PC-3 (cell line): ENCODE results near the gene SUSD2. TPM values are rescaled to one million over a fixed set of nuclear protein-coding genes. Genes with fewer than 3 reads are reported as not detected.

Source experiments
- ATAC-seq: fragments of 200-7000 bp; cut with Tn5 transposase; 2 replicates; pipeline ENCODE4 v1.9.1; 2020; ENCODE audit warnings: mild to moderate bottlenecking, moderate library complexity
- BruUV-seq: library from RNA; stranded (reverse); fragments of 400-500 nt; replicated peaks from 2 replicates; lab custom pipeline; 2021; lab: Mats Ljungman, UMichigan
- CTCF ChIA-PET: fragments of 300-600 bp; sonication (Branson Sonifier 250); formaldehyde crosslinking; loops from one replicate; lab custom pipeline; 2022; ENCODE audit warnings: antibody characterized with exemption; lab: Charles Lee
- POLR2A ChIA-PET: fragments of 300-600 bp; sonication (Branson Sonifier 250); formaldehyde crosslinking; loops from one replicate; lab custom pipeline; 2022; ENCODE audit warnings: antibody characterized with exemption; ENCODE audit not compliant: unreplicated experiment; lab: Charles Lee
- DNase-seq: peaks from one replicate; pipeline ENCODE4 v3.0.0-alpha.2; 2015
- H2AFZ ChIP-seq: fragments of 300-600 bp; sonication (generic); 2 replicates; pipeline ENCODE4 v1.6.0; 2016; ENCODE audit warnings: antibody characterized with exemption, low read length
- H3F3A ChIP-seq: fragments of 300-600 bp; sonication (generic); one replicate; pipeline ENCODE4 v1.6.0; 2017; ENCODE audit warnings: antibody characterized with exemption, low read length, control low read depth, mild to moderate bottlenecking; ENCODE audit not compliant: unreplicated experiment
- H3K27ac ChIP-seq: fragments of 300-600 bp; sonication (generic); 2 replicates; pipeline ENCODE4 v1.5.1; 2016; ENCODE audit warnings: mild to moderate bottlenecking, low read length
- H3K27me3 ChIP-seq: fragments of 300-600 bp; sonication (generic); 2 replicates; pipeline ENCODE4 v1.6.1; 2016; ENCODE audit warnings: low read length, mixed read lengths
- H3K36me3 ChIP-seq: fragments of 300-600 bp; sonication (generic); 2 replicates; pipeline ENCODE4 v1.6.1; 2016; ENCODE audit warnings: low read depth, mixed run types, low read length, mixed read lengths
- H3K4me1 ChIP-seq: fragments of 300-600 bp; sonication (generic); 2 replicates; pipeline ENCODE4 v1.5.1; 2016; ENCODE audit warnings: low read length; ENCODE audit not compliant: insufficient read depth
- H3K4me2 ChIP-seq: fragments of 300-600 bp; sonication (generic); 2 replicates; pipeline ENCODE4 v1.6.0; 2016; ENCODE audit warnings: low read length
- H3K4me3 ChIP-seq: fragments of 300-600 bp; sonication (generic); 2 replicates; pipeline ENCODE4 v1.5.1; 2016; ENCODE audit warnings: mild to moderate bottlenecking, low read length, mixed read lengths
- H3K79me2 ChIP-seq: fragments of 300-600 bp; sonication (generic); 2 replicates; pipeline ENCODE4 v1.6.1; 2017; ENCODE audit warnings: low read length, mixed read lengths
- H3K9ac ChIP-seq: fragments of 300-600 bp; sonication (generic); 2 replicates; pipeline ENCODE4 v1.6.0; 2016; ENCODE audit warnings: mild to moderate bottlenecking, low read length
- H3K9me2 ChIP-seq: fragments of 300-600 bp; sonication (generic); replicated peaks from 2 replicates; pipeline ENCODE4 v1.6.1; 2016; ENCODE audit warnings: mixed run types, low read length, mixed read lengths
- H3K9me3 ChIP-seq: fragments of 300-600 bp; sonication (generic); 2 replicates; pipeline ENCODE4 v1.6.1; 2016; ENCODE audit warnings: low read length, mixed read lengths
- H4K20me1 ChIP-seq: fragments of 300-600 bp; sonication (generic); 2 replicates; pipeline ENCODE4 v1.6.1; 2016; ENCODE audit warnings: low read length, mixed read lengths
- EZH2 ChIP-seq: fragments of 300-600 bp; sonication (generic); IDR thresholded peaks from one replicate; pipeline ENCODE4 v1.6.1; 2017; ENCODE audit warnings: antibody characterized with exemption, mild to moderate bottlenecking, low read length; ENCODE audit not compliant: unreplicated experiment
- EZH2phosphoT487 ChIP-seq: fragments of 300-600 bp; sonication (generic); IDR thresholded peaks from 2 replicates; pipeline ENCODE4 v1.6.1; 2018; ENCODE audit warnings: mild to moderate bottlenecking, antibody characterized with exemption, low read length, borderline replicate concordance
- intact Hi-C: fragments of 100-400 bp; cut with micrococcal nuclease; formaldehyde crosslinking; loops from 2 replicates; pipeline ENCODE4 v1.9.0; 2023
- total RNA-seq: library from RNA; depleted of rRNA; stranded (reverse); fragments of >200 nt; gene quantifications from 2 replicates; pipeline ENCODE4 v1.2.3, GENCODE V29; 2014
- TF ChIP-seq, protein P1 (sequence below): fragments of 300-600 bp; sonication (generic); conservative IDR thresholded peaks from 2 replicates; pipeline ENCODE4 v1.5.1; 2017; ENCODE audit warnings: antibody characterized with exemption, low read depth, mild to moderate bottlenecking, low read length

Gene SUSD2
- total RNA-seq, 1 experiment from 2014 or later, result 1.3 TPM

GRCh38 chr22:24233235-24233634, 51.9 kb downstream of the SUSD2 start:
- no peaks in the 10 kb centered on the region for H3F3A ChIP-seq
- no peak for ATAC-seq
- no peaks in the 10 kb centered on the region for H3K79me2 ChIP-seq
- no peaks in the 10 kb centered on the region for H3K36me3 ChIP-seq
- no peaks in the 10 kb centered on the region for H4K20me1 ChIP-seq
- intact Hi-C loops, result no loop called here
- no peak overlapping the region for H3K27ac ChIP-seq
- H3K9me3 ChIP-seq, result no peaks in the 10 kb centered on the region
- H3K27me3 ChIP-seq, result no peaks in the 10 kb centered on the region
- no peak overlapping the region for H3K9ac ChIP-seq
- ChIA-PET CTCF (no interaction called here), POLR2A (no interaction called here)
- no peaks in the 10 kb centered on the region for H3K4me1 ChIP-seq
- no peak for DNase-seq
- TF ChIP-seq, protein P1, sequence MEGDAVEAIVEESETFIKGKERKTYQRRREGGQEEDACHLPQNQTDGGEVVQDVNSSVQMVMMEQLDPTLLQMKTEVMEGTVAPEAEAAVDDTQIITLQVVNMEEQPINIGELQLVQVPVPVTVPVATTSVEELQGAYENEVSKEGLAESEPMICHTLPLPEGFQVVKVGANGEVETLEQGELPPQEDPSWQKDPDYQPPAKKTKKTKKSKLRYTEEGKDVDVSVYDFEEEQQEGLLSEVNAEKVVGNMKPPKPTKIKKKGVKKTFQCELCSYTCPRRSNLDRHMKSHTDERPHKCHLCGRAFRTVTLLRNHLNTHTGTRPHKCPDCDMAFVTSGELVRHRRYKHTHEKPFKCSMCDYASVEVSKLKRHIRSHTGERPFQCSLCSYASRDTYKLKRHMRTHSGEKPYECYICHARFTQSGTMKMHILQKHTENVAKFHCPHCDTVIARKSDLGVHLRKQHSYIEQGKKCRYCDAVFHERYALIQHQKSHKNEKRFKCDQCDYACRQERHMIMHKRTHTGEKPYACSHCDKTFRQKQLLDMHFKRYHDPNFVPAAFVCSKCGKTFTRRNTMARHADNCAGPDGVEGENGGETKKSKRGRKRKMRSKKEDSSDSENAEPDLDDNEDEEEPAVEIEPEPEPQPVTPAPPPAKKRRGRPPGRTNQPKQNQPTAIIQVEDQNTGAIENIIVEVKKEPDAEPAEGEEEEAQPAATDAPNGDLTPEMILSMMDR, result no peak
- TF ChIP-seq EZH2phosphoT487 (no peak), EZH2 (no peak)
- no peak overlapping the region for H2AFZ ChIP-seq
- no peaks in the 10 kb centered on the region for H3K9me2 ChIP-seq
- H3K4me3 ChIP-seq, result no peak overlapping the region
- no peak overlapping the region for H3K4me2 ChIP-seq
- no TSS peak for BruUV-seq

GRCh38 chr22:24233816-24234215, 52.5 kb downstream of the SUSD2 start:
- intact Hi-C loops, result no loop called here
- no TSS peak for BruUV-seq
- Histone ChIP-seq H3K27me3 (no peaks in the 10 kb centered on the region), H3K4me1 (no peaks in the 10 kb centered on the region), H3K9me2 (no peaks in the 10 kb centered on the region), H3K36me3 (no peaks in the 10 kb centered on the region), H3K9me3 (no peaks in the 10 kb centered on the region), H3K27ac (no peak overlapping the region), H3K4me2 (no peak overlapping the region), H3F3A (no peaks in the 10 kb centered on the region), H3K79me2 (no peaks in the 10 kb centered on the region), H3K4me3 (no peak overlapping the region), H3K9ac (no peak overlapping the region), H2AFZ (no peak overlapping the region), H4K20me1 (no peaks in the 10 kb centered on the region)
- TF ChIP-seq, protein P1, result no peak
- TF ChIP-seq EZH2 (no peak), EZH2phosphoT487 (no peak)
- ChIA-PET POLR2A (no interaction called here), CTCF (no interaction called here)
- ATAC-seq (no peak), DNase-seq (no peak)

DNA sequence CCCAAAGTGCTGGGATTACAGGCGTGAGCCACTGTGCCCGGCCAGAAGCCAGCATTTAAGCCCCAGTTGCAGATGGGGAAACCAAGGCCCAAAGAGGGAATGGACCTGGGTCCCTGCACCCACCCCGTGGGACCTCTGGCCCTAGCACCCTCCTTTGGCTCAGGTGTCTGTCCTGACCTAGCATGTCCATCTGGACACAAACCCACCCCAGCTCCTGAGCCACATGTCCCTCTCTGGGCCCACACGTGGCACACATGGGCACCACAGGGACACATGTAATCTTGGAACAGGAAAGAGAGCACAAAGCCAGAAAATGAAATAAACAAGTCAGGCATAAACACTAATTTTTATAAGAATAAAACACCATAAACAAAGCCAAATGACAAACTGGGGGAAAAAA, 54.0 kb downstream of the SUSD2 start:
- no peak overlapping the region for H3K4me3 ChIP-seq
- intact Hi-C loops, result no loop called here
- no peak overlapping the region for H3K9ac ChIP-seq
- no TSS peak for BruUV-seq
- H3K36me3 ChIP-seq, result no peaks in the 10 kb centered on the region
- no peaks in the 10 kb centered on the region for H3K9me3 ChIP-seq
- POLR2A ChIA-PET, result no interaction called here
- H3K79me2 ChIP-seq, result no peaks in the 10 kb centered on the region
- ATAC-seq, result no peak
- no peak for DNase-seq
- no peak overlapping the region for H3K27ac ChIP-seq
- H4K20me1 ChIP-seq, result no peaks in the 10 kb centered on the region
- no peaks in the 10 kb centered on the region for H3K27me3 ChIP-seq
- CTCF ChIA-PET, result no interaction called here
- TF ChIP-seq EZH2 (no peak), EZH2phosphoT487 (no peak)
- TF ChIP-seq, protein P1, result no peak
- no peaks in the 10 kb centered on the region for H3F3A ChIP-seq
- H2AFZ ChIP-seq, result no peak overlapping the region
- no peak overlapping the region for H3K4me2 ChIP-seq
- no peaks in the 10 kb centered on the region for H3K9me2 ChIP-seq
- no peaks in the 10 kb centered on the region for H3K4me1 ChIP-seq
